Progenitor cell of endocrine pancreas (in vitro differentiated cells): ENCODE data around the gene XPNPEP3. TPM values are rescaled to one million over a fixed set of nuclear protein-coding genes. Genes with fewer than 3 reads are reported as not detected.

Experiments
- DNase-seq: peaks from one replicate; pipeline ENCODE4 v3.0.0; 2021; ENCODE audit warnings: low spot score; ENCODE audit not compliant: unreplicated experiment
- H3K27ac Mint-ChIP-seq: 2 replicates; pipeline ENCODE4 v1.8.0; 2021; ENCODE audit warnings: mild to moderate bottlenecking, moderate library complexity, mixed read lengths
- H3K27me3 Mint-ChIP-seq: 2 replicates; pipeline ENCODE4 v1.8.0; 2021; ENCODE audit warnings: mixed read lengths
- H3K36me3 Mint-ChIP-seq: 2 replicates; pipeline ENCODE4 v1.8.0; 2022; ENCODE audit warnings: mixed read lengths; ENCODE audit not compliant: insufficient read depth
- H3K4me1 Mint-ChIP-seq: 2 replicates; pipeline ENCODE4 v1.8.0; 2021; ENCODE audit warnings: low read depth, mixed read lengths
- H3K4me3 Mint-ChIP-seq: 2 replicates; pipeline ENCODE4 v1.8.0; 2021; ENCODE audit warnings: low read depth, mild to moderate bottlenecking, moderate library complexity, mixed read lengths
- H3K9me3 Mint-ChIP-seq: 2 replicates; pipeline ENCODE4 v1.8.0; 2021; ENCODE audit warnings: low read depth, mixed read lengths
- total RNA-seq: library from RNA; stranded (reverse); gene quantifications from 2 replicates; pipeline ENCODE4 v1.2.1, GENCODE V29; 2021
- TF ChIP-seq, protein P1 (sequence below): fragments of 200-600 bp; sonication (generic); IDR thresholded peaks from one replicate; pipeline ENCODE4 v1.5.0; 2021; ENCODE audit warnings: antibody characterized with exemption, mild to moderate bottlenecking; ENCODE audit not compliant: unreplicated experiment

Gene XPNPEP3
- total RNA-seq, 1 donor from 2014 or later = 23.1 TPM

DNA sequence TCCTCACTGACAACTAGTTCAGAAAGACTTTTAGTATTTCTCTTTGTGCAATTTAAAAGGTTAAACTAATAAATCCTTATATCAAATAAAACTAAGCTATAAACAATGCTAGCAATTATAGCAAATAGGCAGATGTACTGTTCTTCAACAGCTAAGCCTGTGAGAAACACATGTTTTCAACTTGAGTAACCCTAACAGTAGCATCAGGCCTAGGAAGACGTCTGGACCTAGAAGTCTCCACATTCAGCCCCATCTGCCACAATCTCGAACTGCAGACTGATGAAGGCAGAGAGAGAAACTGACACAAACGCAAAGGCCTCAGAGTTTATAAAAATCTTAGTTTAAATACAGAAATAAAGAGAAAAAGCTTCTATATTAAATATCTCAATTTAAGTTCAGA is 3.0 kb upstream of the XPNPEP3 start:
- Mint-ChIP-seq H3K9me3 (no peaks in the 10 kb centered on the region), H3K4me3 (peak overlapping the region; percentile 95), H3K36me3 (peaks cover 8% of the 10 kb centered on the region), H3K4me1 (peaks cover 42% of the 10 kb centered on the region), H3K27me3 (no peaks in the 10 kb centered on the region), H3K27ac (peak overlapping the region; percentile 50)
- TF ChIP-seq, protein P1, sequence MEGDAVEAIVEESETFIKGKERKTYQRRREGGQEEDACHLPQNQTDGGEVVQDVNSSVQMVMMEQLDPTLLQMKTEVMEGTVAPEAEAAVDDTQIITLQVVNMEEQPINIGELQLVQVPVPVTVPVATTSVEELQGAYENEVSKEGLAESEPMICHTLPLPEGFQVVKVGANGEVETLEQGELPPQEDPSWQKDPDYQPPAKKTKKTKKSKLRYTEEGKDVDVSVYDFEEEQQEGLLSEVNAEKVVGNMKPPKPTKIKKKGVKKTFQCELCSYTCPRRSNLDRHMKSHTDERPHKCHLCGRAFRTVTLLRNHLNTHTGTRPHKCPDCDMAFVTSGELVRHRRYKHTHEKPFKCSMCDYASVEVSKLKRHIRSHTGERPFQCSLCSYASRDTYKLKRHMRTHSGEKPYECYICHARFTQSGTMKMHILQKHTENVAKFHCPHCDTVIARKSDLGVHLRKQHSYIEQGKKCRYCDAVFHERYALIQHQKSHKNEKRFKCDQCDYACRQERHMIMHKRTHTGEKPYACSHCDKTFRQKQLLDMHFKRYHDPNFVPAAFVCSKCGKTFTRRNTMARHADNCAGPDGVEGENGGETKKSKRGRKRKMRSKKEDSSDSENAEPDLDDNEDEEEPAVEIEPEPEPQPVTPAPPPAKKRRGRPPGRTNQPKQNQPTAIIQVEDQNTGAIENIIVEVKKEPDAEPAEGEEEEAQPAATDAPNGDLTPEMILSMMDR = no peak
- DNase-seq = no peak

DNA sequence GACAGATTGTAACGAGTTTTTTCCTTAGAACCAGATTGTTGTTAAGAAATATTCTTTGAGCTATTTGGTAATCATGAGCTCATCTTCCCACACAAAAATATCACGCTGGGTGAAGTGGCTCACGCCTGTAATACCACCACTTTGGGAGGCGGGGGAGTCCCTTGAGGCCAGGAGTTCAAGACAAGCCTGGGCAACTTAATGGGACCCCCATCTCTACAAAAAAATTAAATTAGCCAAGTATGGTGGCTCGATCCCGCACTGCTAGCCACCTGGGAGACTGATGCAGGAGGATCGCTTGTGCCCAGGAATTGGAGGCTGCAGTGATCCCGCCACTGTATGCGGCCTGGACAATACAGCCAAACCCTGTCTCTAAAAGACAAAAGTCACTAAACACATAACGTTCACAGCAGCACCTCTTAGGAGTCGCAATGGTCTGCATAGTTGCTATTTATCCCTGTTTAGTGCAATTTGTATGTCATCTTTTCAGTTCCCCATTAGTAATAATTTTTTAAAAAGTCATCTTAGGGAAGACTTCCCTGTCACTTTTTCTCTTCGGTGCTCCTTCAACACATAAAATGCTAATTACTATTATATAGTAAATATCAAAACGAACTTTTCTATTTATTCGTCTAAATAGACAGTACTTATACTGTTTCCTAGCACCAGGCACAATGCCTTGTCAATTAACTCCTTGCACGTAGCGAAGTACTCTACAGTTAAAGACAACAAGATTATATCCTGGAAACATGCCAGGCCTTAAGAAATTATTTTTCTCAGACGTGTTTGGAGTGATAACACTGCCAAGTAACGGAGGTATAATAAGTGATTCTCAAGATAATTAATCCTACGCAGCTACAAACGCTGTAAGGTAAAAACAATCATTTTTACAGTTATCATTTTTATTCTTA is 1.6 kb upstream of the XPNPEP3 start:
- Mint-ChIP-seq H3K9me3 (no peaks in the 10 kb centered on the region), H3K27ac (peak overlapping the region; percentile 93), H3K4me3 (peak overlapping the region; percentile 95), H3K36me3 (peaks cover 5% of the 10 kb centered on the region), H3K27me3 (no peaks in the 10 kb centered on the region), H3K4me1 (peaks cover 44% of the 10 kb centered on the region)
- DNase-seq = no peak
- TF ChIP-seq, protein P1 = no peak

DNA sequence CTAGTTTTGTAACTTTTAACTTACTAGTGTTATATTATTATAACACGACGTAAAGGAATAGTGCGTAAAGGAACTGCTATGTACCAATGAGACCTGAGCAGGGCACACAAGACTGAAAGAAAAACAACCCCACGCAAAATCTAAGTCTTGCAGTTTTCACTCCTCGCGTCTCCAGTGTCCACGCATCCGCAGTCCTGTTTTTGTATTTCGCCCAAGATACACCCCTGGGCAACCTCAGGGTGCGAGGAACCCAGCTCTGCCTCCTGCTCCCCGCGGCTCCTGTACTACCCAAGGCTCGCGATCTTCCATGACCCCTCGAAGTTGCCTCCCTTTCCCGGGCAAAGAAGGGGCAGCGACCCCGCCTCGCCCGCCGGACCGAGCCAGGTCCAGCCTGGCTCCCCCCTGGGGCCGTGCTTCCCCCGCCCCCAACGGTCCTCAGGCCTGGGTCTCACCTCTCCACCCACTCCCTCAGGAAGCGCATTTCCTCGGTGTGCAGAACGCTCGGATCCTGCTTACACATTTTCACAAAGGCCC is 902 bp upstream of the XPNPEP3 start:
- Mint-ChIP-seq H3K36me3 (peaks cover 5% of the 10 kb centered on the region), H3K4me1 (peaks cover 44% of the 10 kb centered on the region), H3K27me3 (no peaks in the 10 kb centered on the region), H3K27ac (peak overlapping the region; percentile 100), H3K9me3 (no peaks in the 10 kb centered on the region), H3K4me3 (peak overlapping the region; percentile 95)
- peak; percentile 28 for DNase-seq
- TF ChIP-seq, protein P1 = no peak

DNA sequence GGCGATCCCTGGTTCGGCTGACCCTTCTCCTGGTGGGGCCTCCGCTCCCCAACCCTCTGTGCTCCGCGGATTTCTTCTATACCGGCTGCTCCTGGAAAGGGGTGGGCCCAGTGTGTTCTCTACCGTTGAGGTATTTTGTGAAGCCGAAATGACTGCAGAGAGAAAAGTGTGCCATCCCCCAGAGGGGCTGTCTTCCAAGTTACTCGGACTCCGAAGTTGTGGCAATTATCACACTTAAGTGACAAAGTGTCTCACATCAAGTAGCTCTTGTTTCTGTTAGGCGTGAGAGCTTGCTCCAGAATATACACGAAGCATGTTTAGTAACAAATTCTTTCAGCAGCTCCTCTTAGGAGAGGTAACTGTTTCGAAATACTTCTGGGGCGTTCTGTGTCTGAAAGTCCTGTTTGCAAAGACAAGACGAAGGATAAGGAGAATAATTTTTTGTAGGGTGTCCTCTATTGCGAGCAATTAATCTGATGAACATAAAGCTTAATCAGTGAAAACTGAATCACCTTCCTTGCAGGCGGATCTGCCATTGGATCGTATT is 434 bp downstream of the XPNPEP3 start:
- no peaks in the 10 kb centered on the region for H3K9me3 Mint-ChIP-seq
- peak overlapping the region; percentile 100 for H3K27ac Mint-ChIP-seq
- peaks cover 36% of the 10 kb centered on the region for H3K4me1 Mint-ChIP-seq
- H3K4me3 Mint-ChIP-seq = peak overlapping the region; percentile 95
- TF ChIP-seq, protein P1 = no peak
- H3K36me3 Mint-ChIP-seq = peaks cover 6% of the 10 kb centered on the region
- no peaks in the 10 kb centered on the region for H3K27me3 Mint-ChIP-seq
- no peak for DNase-seq

DNA sequence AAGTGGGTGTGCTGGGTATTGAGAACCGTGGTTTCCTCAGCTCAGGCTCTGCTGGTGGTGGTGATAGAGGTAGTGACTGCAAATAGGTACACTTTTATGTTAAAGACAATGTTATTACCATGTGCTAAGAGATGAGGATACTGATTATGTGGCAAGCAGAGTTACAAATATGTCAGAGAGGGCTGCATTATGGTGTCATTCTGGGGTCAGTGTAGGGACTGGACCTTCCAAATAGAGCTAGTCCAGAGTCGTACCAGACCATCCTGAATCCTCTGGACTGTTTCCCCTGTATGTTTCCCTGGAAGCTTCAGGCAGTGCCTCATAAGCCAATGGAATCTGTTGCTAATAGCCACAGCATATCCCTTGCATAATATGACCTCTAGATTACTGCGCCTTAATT is 5.1 kb downstream of the XPNPEP3 start, which contains the start of gene DNAJB7:
TSS of gene DNAJB7 (minus strand) at position 101 of the 400 bp plus-strand sequence. CDS start 119 bp downstream, outside the sequence.
- Mint-ChIP-seq H3K27ac (peak within 1 kb of the TSS; percentile 27), H3K9me3 (no peaks in the 10 kb centered on the region), H3K36me3 (peaks cover 4% of the 10 kb centered on the region), H3K27me3 (no peaks in the 10 kb centered on the region), H3K4me1 (peaks cover 10% of the 10 kb centered on the region), H3K4me3 (no peak within 1 kb of the TSS)
- DNase-seq = no peak
- TF ChIP-seq, protein P1 = no peak
